ENCODE data around the gene MAP2K3. TPM values are rescaled to one million over a fixed set of nuclear protein-coding genes. Genes with fewer than 3 reads are reported as not detected.
"Not testable (repeated sequence)": the region's sequence is repeated elsewhere in the genome, so short reads cannot be mapped to it uniquely, and the experiment has no call there.

Gene MAP2K3
- total RNA-seq, 2 donors from 2014 or later: 74.2 to 75.8 TPM

DNA sequence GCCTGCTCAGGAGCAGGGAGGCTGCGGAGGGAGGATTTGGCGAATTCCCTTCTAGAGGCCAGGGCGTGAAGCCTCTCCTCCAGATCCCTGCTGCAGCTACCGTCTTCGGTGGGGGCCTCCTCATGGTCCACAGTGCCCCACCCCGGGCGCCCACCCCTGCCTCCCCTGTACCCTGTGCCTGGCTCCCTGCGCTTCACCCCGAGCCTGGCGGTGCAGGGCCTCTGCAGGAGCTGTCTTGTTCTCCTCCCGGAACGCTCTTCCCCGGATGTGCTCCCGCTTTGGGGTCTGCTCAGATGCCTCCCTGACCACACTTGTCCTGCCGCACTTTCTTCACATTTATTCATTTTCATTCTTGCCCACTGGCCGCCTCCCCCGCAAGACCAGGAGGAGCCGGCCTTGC lies 33.3 kb downstream of the MAP2K3 start:
- intact Hi-C loops (cut with DNase I, micrococcal nuclease); ATAC-seq: not testable (repeated sequence)
- DNase-seq: peak in 1 of 2 donors; percentile 15

DNA sequence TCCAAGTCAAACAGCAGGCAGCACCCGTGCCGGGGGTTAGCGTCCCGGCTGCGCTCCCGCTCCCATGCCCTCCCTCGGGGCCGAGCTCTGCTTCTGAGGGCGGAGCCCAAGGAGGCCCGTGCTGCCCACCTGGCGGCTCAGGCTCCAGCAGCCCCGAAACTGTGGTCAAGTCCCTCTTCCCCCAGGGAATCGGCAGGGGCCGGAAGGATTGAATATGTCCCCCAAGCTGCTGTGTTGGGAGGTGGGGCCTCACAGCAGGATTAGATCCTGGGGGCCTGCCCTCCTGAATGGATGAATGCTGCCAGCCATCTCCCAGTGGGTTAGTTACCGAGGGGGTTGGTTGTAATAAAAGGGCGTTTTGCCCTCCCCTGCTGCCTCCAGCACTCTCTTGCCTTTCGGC lies 33.9 kb downstream of the MAP2K3 start:
- ATAC-seq (no peak), DNase-seq (no peak)
- intact Hi-C loops (cut with DNase I, micrococcal nuclease): no loop called here

DNA sequence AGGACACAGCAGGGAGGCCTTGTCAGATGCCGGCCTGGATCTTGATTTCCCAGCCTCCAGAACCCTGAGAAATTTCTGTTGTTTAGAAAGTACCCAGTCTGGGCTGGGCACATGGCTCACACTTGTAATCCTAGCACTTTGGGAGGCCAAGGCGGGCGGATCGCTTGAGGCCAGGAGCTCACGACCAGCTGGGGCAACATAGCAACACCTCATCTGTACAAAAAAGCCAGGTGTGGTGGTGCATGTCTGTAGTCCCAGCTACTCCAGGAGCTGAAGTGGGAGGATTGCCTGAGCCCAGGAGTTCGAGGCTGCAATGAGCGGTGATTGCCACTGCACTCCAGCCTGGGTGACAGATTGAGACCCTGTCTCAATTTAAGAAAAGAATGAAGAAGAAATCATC lies 34.3 kb downstream of the MAP2K3 start:
- intact Hi-C loops (cut with DNase I, micrococcal nuclease); DNase-seq; ATAC-seq: not testable (repeated sequence)

DNA sequence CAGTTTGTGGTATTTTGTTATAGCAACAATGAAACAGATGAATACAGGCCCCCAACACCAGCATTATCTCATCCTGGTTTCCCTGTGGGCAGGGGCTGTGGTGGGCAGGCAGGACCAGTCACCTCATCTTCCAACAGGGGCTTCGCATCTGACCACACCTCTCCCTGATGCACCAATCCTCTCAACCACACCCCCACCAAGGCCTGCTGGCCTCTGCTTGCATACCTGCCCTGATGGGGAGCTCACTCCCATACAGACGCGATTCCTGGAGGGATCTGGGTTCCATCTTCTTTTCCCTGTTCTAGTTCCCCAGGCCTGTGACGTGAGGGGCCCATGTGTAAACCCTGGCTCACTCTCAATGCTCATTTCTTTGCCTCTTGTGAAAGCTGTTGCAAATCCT lies 34.7 kb downstream of the MAP2K3 start:
- ATAC-seq; DNase-seq; intact Hi-C loops (cut with DNase I, micrococcal nuclease): not testable (repeated sequence)

DNA sequence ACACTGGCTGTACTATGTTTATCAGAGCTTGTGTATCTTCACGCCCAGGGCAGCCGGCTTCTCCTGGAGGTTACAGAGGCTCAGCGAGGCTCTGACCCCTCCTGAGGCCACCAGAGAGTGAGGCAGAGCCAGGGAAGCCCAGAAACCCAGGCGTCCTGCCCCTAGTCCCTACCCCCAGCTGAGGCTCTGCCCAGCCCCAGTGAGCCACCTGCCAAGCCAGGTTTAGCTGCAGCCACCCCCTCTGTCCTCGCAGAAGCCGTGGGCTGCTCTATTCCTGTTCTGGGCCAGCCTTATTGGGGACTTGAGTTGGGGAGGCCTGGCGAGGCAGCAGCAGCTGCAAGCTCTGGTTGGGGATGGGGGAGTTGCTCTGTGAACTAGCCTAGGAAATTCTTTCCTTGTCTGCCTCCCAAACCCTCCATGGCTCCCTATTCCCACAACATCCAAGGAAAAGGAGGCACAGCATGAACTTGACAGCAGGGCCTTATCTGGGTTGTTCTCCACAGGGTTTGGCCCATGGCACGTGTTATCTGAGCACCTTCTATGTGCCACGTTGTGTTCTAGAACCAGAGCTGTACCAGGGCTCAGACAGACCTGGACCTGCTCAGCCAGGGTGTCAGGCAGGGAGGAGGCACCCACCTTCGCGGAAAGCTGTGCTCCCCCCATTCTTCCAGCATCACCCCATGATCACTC lies 35.3 kb downstream of the MAP2K3 start:
- DNase-seq; ATAC-seq; intact Hi-C loops (cut with DNase I, micrococcal nuclease): not testable (repeated sequence)

DNA sequence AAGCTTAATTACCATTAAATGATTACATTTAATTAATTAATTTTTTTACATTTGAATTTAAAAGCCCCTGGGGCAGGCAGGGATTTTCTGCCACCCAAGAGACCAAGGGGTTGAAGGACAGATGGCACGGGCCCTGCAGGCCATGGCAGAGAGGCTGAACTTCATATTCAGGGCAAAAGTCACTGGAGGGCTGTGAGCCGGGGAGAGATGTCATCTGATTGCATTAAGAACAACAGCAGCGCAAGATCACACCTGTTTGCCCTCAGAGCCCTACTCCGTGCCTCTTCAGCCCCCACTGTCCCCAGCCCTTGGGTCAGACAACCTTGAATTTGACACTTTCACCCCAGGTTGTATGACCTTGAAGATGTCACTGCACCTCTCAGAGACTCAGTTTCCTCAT lies 35.9 kb downstream of the MAP2K3 start:
- intact Hi-C loops (cut with DNase I, micrococcal nuclease); ATAC-seq; DNase-seq: not testable (repeated sequence)

DNA sequence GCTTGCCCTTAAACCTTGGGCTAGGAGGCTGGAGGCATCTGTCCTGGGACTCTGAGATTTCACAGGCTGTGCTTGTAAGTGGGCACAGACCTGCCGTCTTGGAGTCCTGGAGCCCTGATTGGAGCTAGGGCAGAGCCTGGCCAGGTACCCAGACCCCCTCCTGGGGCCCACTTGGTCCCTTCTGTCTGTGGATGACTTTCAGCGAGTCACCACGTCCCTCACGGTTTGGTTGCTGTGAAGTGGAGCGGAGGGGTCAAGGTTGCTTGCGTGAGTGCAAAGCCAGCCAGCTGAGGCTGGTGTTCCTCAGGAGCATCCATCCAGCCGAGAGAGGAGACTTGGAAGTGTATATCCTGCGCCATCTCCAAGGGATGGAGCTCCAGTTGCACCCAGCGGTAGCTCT lies 36.5 kb downstream of the MAP2K3 start:
- intact Hi-C loops (cut with DNase I, micrococcal nuclease); ATAC-seq; DNase-seq: not testable (repeated sequence)

DNA sequence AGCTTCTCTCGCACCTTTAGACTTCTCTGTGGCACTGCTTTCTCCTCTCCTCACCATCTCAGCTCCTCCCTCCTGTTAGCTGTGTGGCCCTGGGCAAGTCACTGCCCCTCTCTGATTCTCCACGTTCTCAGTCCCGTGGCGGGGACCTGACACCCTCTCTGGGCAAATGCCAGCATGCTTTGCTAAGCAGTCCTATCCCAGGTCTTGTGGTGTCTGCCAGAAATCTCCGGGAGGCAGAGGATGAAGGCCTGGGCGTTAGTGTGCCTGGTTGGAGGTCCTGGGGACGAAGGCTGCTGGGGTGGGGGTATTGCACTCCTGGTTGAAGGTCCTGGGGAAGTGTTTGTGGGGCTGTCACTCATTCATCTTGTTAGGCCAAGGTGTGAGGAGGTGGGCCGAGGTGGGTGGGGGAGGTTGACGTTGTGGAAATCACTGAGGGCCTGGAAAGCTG lies 37.3 kb downstream of the MAP2K3 start:
- intact Hi-C loops (cut with DNase I, micrococcal nuclease); DNase-seq; ATAC-seq: not testable (repeated sequence)

DNA sequence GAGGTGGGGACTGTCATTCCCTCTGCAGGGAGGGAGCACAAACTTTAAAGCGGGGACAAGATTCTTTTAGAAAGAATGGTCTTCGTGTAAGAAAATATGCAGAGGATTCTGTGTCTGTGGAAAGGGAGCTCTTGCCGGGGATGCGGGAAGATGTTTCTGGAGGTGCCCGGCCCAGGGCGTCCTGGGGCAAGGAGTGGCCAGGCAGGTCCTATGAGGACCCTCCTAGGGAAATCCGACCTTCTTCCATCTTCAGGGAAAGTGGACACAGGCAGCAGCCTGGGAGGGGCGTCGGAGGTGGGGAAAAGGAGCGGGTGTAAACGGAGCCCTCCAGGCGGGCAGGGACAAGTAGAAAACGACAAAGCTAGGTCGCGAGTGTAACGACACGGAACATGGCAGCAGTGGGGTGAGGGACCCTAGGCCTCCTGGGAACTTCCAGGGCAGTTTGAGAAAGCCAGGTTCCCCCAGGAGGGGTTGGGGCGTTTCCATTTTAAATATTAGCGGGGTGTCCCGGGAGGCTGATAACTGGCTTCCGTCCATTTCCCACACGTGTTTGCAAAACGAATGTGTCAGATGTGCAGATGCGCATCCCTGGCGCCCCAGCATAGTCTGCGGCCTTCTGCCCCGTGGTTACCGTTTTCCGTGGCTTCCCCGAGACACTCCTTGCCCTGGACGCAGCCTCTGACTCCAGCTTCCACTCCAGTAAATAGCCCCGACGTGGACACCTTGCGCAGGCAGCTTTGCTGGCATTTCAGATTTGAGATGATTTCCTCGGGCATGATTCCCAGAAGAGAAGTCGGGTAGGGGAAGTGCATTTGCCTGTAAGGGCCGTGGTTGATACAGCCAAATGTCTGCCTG lies 39.0 kb downstream of the MAP2K3 start:
- ATAC-seq; intact Hi-C loops (cut with DNase I, micrococcal nuclease); DNase-seq: not testable (repeated sequence)

DNA sequence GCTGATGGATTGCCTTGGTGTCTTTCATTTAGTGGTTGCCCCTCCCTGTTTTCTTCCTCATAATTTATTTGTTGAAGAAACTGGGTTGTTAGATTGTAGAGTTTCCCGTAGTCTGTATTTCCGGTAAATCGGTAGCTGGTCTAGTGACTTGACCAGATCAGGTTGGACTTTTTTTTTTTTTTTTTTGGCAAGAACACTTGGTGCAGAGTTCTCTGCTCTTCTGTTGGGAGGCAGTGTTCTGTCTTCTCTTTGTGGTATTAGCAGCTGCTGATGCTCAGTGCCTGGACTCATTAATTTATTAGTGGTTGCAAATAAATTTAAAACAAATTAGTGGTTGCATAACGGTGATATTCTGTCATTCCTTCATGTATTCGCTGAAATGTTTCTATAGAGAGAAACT lies 40.2 kb downstream of the MAP2K3 start:
- DNase-seq; ATAC-seq; intact Hi-C loops (cut with DNase I, micrococcal nuclease): not testable (repeated sequence)

DNA sequence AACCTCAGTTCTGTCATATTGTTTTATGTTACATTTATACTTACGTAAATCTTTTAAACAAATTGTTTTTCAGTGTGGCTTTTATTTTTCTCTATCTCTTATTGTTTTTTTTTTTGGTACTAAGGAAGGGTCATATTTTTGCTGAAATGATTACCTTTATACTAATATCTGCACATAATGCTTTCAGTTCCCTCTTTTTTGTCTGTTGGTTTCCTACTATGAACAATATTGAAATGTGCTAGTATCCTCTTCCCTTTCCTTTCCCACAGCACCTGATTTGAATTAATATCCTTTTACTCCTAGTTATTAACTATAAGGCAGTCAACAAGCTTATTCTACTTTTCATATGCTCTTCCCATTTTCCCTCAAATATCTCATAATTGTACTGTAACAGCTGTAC lies 43.4 kb downstream of the MAP2K3 start:
- DNase-seq; intact Hi-C loops (cut with DNase I, micrococcal nuclease); ATAC-seq: not testable (repeated sequence)

DNA sequence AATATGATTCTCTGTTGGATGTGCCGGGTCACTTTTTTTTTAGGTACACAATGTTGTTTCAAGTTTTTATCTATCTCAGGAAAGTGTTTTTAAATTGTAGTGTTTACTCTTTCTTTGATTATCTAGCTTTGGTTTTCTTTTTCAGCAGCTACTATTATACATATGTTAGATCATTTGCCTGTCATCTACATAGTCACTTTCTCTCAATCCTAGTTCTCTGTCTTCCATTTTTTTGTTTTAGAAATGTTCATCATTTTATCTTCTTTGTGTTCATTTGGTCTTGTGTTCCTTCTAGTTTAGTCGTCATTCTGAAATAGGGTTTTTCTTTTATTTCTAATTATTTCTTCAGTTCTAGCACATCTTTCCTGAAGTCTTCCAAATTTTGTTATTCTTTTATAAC lies 44.3 kb downstream of the MAP2K3 start:
- ATAC-seq; intact Hi-C loops (cut with DNase I, micrococcal nuclease); DNase-seq: not testable (repeated sequence)

DNA sequence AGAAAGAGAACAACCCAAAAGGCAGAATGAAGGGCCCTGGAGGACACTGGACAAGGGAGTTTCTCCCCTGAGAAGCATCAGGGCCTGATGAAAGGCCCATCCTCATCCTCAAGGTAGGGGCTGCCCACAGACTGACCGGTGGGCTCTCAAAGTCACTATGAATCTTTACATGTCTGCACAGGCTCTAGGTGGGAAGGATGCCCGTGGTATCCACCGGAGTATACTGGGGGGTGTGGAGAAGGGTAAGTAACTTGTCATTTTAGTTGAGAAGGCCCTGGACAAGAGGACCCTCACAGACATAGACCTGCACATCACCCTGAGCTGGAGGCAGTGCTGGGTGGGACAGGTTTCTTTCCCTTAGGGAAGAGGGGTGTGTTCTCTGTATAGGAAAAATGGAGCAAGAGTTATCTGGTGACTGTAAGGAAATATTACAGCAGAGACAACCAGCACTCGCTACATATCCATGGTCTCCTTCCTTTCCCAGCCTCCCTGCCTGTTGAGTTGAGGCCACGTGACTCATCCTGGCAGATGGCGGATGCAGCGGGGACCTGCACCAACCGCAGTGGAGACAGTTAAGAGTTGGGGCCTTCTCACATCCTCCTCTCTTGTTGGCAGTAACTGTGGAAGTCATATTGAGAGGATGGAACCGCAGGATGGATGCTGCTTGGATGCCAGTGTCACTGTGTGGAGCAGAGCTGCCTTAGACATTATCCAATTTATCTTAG lies 46.1 kb downstream of the MAP2K3 start:
- DNase-seq (no peak), ATAC-seq (no peak)
- intact Hi-C loops (cut with DNase I, micrococcal nuclease): no loop called here

DNA sequence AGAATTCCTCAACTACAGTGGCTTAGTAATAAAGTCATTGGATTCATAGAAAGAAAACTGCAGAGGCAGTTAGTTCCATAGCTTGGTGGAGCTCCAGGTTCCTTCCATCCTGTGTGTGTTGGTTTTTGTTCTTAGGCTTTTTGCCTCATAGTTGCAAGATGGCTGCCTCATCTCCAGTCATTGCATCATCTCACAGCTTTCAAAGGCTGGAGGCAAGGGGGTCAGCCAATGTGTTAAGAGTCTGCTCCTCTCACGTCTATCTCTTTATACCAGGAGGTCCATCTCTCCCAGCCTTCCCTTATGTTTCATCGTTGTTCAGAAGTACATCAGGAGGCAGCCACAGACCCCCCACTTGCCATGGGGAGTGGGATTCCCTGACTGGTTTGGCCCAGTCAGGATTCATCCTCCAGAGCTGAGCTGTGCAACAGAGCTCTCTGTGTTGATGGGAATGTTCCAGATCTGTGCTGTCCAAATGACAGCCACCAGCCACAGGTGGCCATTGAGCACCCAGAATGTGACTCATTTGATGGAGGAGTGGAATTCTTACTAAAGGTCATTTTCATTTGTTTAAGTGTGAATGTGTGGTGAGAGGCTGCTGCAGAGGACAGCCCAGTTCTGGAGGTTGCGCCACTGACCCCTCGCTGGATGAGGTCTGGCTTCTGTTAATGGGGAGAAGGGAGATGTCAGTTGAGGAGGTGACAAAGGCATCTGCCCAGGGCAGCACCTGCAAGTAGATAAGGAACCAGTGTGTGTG lies 52.2 kb downstream of the MAP2K3 start:
- intact Hi-C loops (cut with DNase I, micrococcal nuclease); DNase-seq; ATAC-seq: not testable (repeated sequence)

DNA sequence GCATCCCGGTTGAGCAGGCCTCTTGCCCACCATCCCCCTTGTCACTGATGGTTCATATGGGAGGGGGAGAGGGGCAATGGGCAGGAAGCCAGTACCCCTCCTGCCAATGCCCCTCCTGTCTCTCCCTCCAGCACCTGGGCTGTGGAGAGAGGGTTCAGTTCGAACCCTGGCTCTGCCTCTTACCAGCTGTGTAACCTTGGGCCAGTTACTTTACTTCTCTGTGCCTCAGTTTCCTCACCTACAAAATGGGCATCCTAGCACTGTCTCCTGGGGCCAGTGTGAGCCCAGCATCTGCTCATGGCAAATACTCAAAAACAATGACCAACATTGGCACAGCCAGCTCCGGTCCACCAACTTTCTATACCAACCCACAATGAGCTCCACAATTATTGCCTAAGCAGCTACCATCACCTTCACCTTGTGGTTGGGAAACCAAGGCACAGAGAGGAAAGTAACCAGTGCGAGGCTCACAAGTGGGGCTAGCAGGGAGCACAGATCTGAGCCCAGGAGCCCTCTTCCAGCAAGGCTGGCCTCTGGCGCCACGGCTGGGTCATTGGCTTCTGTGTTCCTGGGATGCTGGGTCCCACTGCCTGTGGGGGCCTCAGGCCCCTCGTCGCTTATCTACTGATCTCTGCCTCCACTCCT lies 53.6 kb downstream of the MAP2K3 start:
- DNase-seq; ATAC-seq; intact Hi-C loops (cut with DNase I, micrococcal nuclease): not testable (repeated sequence)

DNA sequence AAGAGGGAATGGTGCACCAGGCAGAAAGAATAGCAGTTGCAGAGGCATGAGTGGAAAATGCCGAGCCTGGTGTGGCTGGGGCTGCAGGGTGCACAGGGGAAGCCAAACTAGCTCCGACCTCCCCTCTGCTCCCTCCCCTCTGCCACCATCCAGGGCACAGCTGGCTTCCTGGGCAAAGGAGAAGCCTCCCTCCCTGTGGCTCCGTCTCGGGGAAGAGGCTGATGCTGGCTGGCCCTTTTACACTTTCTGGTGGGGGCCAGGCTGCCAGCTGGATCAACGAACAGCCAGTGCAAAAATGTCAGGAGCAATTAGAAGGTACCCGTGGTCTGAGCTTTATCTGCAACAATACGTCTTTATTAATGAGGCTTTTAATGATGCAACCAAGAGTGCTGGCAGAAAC lies 54.5 kb downstream of the MAP2K3 start:
- no peak for DNase-seq
- ATAC-seq: no peak
- intact Hi-C loops (cut with DNase I, micrococcal nuclease): no loop called here

DNA sequence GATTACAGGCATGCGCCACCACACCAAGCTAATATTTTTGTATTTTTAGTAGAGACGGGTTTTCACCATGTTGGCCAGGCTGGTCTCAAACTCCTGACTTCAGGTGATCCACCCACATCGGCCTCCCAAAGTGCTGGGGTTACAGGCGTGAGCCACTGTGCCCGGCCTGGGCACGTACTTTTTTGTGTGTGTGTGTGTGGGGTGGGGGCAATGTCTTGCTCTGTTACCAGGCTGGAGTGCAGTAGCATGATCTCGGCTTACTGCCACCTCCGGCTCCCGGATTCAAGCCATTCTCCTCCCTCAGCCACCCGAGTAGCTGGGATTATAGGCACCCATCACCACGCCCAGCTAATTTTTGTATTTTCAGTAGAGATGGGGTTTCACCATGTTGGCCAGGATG lies 55.1 kb downstream of the MAP2K3 start:
- ATAC-seq; DNase-seq; intact Hi-C loops (cut with DNase I, micrococcal nuclease): not testable (repeated sequence)

DNA sequence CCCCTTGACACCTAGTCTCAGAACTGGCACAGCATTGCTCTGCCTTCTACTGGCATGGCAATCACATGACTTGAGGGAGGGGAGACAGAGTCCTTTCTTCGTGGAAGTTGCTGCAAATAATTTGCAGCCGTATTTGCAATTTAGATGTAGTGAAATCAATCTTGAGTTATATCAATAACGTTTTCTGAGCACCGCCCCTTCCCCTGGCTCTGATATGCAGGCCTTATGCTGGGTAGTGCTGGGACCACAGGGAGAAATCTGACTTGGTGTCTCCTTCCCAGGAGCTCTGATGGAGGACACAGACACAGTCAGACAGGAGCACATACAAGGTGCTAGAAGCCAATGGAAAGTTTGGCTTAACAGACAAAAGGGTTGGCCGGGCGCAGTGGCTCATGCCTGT lies 55.9 kb downstream of the MAP2K3 start:
- ATAC-seq; DNase-seq; intact Hi-C loops (cut with DNase I, micrococcal nuclease): not testable (repeated sequence)

Data from left colon (tissue), 2 donors.